GM21515 (cell line): ENCODE results near the gene CREB5.

Experiments used
- ATAC-seq: cut with Tn5 transposase; IDR thresholded peaks from one replicate; pipeline ENCODE4 v1.9.1; 2021; ENCODE audit not compliant: unreplicated experiment

The CREB5 gene

DNA sequence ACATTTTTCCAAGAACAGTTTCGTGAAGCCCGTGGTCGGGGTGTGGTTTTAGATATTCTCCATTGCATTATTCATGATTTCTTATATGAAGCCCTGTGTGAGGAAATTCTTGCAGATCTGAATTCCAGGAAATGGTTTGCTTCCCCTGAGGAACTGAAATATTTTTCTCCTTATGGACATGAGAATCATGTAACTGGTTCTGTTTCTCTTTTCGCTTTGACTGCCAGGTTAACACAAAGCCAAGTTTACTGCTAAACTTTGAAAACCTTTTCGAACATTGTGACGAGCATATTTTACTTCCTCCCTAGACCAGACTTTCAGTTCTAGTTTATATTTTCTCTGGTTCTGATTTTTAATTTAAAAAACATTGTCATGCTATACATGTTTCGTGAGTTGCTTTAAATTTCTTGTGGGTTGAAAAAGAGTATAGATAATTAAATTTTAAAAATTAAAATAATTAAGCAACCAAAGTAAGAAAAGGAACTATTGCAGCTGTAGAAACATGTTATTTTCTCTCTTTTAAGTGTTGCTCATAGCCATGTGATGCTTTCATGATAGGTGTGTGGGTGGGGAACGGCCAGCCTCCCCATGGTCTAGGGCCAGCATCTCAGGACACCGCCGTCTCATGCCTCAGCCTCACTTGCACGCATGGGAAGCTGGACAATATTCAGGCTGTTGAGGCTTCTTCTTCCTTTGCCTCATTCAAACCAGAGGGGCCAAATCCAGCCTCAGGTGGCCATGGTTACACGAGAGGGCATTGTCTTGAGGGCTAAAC is 97.1 kb downstream of the CREB5 start:
- ATAC-seq: peak; percentile 80

DNA sequence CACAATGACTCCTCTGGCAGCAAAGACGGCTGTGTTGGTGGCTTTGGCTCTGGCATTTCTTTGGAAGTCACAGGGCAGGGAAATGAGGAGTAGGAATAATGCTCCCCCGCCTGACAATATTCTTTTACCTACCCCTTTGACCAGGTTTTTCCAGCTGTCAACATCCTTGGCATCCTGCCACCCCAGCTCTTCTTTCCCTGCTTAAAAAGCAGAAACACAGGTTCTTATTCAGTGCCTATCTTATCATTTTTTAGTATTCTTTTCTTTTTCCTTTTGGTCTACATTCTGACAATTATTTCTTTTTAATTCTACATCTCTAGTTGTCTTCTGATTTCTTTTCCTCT is 97.7 kb downstream of the CREB5 start:
- ATAC-seq: peak; percentile 5

DNA sequence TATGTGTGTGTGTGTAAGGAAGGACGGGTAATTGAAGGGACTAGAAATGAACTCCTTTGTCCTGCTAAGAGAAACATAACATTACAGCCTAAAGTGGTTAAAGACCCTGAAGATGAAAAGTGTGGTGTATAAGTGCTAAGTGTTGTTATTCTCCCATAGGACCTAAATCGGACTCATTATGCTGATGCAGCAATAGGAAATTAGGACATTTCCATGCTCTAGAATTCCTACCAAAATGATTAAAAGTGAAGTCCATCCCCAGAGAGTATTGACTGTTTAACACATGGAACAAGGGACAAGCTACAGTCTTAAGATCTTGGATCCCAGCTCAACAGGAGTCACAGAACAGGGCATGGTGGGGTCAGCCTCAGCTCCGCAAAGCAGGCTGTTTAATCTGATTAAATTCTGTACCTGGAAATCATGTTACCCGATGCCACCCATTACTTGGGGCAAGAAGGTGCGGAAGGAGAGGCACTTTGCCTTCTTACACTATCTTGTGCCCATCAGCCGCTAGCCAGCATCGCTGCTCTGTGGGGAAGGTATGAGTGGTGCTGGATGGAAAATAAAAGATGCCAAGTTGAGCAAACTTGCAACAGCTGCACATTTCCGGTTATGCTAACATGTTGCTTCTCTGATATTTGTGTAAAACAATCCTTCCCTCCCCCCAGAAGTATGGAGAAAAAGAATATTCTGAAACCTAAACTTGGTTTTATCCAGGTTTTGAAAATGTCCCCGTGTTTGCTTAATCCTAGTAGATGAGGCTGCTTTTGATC is 100.5 kb downstream of the CREB5 start:
- ATAC-seq: no peak

DNA sequence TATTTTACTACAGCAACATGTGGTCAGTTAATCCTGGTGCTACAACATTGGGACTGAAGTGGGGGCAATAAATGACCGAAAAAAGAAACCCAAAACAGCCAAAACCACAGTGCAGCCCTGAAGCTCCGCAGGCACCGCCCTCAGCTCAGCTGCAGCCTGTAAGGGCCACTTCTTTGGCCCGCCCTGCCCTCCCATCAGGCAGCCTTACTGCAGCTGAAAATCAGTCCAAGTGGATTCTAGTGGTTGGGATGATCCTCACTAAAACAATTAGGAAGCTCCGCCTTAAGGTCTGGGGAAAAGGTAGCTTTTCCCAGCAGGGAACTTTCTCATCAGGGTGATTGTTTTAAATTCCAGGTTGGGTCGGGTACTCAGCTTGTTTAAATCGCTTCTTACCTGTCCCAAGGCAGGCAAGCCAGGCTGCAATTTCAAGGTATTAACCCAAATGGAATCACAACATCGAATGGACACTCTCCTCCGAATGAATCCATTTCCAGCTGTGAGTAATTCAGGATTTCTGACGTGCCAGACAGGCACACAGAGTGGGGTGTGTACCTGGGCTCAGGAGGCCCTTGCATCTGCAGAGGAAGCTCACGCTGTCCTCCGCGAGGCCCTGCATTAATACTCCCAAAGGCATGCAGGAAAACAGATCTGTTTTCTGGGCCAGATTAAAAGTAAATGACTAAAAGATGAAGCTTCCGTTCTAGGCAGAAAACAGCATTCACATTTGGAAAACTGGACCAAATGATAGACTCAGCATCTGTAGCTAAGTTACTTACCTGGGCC is 104.3 kb downstream of the CREB5 start:
- no peak for ATAC-seq

DNA sequence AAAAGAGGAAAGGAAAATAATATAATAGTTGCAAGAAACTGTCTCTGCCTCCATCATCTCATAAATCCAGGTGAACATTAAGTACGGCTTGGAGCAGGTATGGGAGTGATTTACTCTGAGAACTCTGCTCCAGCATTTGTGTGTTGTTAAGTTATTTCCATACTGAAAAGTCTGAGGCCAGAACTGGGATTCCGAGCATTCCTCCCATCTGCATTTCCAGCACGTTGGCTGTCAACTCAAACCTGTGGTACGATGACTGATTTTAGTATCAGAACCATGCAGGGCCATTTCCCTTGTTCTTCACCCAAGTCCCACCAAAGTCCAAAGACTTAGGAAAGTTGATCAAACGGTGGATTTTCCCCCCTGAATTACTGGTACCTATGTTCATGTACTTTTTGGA is 104.9 kb downstream of the CREB5 start:
- no peak for ATAC-seq

DNA sequence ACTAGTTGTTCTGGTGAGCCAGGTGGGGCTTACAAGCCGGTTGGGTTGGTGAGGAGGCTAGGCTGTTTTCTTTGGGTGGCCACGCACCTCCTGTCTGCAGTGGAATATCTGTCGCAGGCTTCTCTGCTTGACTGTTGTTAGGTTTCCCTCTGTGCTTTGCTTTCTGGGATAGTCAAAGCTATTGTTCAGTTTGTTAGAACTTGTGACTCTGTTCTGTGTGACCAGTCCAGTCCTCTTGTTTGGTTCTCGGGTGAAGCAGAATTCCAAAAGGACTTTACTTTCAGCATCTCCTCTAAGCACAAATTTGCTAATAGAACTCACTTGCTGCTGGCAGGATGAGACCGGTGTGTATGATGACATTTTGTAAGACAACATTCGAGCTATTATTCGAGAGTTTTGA is 105.3 kb downstream of the CREB5 start:
- no peak for ATAC-seq

DNA sequence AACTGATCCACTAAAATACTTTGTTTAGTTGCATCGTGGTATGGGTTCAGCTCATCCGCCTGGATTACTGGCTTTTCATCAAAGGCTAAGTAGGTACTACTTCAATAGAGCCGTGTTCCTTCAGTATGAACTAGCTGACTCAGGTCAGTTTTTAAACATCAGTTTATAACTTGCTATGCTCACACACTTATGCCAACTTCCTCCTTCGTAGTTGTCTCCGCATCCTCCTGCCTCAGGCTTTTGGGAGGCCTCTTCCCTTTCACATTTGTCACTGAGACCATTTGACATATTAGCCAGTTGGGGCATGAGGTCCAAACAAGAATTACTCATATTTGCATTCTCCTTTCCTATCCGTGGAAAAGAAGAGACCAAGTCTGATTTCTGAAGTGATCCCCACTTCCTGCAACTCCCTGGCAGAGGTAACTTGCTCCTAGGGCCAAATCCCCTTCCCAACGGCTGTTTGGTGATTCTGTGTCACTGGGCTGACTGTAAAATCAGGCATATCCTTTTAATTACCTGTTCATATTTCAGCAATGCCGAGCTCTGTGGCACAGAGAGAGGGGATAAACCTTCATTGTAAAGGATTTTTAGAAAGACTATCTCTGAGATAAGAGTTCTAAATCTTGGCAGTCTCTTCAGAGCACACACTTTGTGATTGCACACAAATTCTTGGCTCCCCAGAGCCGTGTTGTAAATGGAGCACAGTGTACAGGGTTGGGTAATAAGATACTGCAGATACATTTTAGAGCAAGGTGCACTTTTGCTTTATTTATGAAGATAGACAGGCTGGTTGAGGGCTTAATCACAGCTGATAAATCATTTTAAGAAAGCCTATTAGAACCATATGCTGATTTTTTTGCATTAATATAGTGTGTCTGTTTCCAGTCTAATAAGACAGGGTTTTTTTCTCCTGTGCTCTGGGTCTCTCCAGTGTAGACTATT is 108.0 kb downstream of the CREB5 start:
- no peak for ATAC-seq

DNA sequence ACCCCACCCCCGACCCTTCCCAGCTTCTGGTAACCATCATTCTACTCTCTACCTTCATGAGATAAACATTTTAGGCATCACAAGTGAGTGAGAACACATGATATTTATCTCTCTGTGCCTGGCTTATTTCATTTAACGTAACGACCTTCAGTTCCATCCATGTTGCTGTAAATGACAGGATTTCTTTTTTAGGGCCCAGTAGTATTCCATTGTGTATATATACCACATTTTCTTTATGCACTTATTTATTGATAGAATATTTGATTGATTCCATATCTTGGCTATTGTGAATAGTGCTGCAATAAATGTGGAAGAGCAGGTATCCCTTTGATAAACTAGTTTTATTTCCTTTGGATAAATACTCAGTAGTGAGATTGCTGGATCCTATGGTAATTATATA is 112.7 kb downstream of the CREB5 start:
- ATAC-seq: no peak

DNA sequence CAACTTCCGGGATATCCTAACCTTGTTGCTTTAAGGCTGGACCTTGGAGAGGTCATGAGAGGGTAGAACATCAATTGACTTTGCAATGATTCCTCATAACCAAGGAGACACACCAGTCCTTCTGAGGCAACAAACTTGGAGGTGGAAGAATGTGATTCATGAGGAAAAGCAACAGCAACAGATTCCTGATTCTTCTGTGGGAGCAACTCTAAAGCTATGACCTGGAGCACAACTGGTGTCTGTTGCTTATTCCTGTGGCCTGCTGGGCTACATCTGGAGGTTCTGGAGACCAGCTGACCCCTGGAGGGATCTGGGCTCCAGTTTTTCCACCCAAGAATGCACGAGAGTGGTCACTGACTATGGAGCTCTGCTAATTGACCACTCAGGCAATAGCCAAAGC is 116.6 kb downstream of the CREB5 start:
- no peak for ATAC-seq

DNA sequence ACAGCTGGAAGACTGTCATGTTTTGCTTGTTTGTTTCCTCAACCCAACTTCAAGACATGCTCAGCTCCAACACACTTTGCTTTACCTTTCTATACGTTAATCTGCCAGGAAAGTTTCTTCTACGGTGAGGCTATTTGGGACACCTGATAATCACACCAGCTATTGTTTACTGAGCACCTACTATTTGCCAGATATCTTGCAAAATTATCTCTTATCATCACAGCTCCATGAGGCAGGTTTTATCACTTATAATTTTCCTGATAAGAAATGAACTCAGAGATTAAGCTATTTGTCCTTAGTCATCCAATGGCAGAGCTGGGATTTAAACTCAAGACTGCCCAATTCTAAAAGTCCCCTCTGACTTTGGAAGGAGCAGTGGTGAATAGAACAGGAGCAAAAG is 117.4 kb downstream of the CREB5 start:
- ATAC-seq: no peak

DNA sequence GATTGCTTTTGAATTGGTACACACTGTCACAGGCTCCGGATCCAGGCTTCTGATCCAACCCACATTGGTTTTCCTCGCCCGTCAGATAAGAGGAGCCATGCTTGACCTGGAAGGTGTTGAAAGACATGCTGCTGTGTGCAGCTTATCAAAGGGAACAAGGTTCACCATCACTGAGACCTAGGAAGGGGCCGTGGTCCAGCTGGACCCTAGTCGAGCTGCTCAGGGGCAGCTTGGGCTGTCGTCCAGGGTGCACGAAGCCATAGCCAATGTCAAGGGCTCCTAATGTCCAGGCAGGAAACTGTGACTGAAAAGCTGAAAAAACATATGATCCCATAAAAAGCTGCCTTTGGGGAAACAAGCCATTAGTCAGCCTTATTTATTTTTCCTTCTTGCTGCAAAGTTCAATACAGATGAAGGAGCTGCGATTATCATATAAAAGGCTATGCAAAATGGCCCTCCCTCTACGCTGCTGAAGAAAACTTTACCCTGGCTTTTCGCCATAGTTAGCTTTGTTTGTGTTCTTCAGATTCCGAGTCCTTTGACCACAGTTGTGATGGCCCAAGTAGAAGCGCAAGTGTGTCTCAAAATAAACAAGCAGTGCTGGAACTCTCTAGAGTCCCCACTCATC is 118.0 kb downstream of the CREB5 start:
- no peak for ATAC-seq

DNA sequence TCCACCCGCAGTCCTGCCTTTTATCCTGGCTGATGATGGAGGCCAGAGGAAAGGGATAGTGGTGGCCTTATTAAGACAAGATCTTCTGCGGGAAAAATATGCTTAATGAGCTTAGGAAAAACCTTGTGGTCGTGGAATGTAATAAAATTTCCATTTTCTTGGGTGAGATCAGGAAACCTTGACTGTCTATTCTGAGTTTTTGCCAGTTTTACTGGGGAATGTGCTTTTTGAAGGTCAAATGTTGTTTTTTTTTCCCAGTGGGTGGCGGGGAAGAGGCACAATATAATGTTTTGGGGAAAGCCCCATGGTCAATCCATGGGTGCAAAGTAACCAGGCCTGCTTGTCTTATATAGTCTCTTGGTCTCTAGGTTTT is 118.5 kb downstream of the CREB5 start:
- no peak for ATAC-seq

DNA sequence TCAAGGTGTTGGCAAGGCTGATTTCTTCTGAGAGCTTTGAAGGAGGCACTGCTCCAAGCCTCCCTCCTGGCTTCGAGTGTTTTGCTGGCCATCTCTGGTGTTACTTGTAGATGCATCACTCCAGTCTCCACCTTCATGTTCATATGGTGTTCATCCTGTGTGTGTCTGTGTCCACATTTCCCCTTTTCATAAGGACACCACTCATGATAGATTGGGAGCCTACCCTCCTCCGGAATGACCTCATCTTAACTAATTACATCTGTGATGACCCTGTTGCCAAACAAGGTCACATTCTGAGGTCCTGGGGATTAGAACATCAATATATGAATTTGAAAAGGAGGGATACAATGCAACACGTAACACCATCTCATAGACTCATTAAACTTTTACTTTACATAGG is 119.0 kb downstream of the CREB5 start:
- ATAC-seq: no peak

DNA sequence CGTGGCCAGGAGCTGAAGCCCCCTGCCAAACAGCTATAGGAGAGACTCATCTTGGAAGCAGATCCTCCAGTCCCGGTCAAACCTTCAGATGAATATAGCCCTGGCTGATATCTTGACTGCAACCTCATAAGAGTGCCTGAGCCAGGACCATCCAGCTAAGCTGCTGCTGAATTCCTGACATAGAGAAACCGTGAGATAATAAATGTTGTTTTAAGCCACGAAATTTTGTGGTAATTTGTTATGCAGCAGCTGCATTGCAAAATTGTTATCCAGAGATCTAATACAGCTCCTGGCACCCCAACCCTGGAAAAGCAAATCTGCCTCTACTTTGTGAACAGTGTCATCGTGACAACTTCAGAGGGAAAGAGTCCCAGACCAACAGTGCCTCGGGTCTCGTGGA is 119.9 kb downstream of the CREB5 start:
- ATAC-seq: no peak

DNA sequence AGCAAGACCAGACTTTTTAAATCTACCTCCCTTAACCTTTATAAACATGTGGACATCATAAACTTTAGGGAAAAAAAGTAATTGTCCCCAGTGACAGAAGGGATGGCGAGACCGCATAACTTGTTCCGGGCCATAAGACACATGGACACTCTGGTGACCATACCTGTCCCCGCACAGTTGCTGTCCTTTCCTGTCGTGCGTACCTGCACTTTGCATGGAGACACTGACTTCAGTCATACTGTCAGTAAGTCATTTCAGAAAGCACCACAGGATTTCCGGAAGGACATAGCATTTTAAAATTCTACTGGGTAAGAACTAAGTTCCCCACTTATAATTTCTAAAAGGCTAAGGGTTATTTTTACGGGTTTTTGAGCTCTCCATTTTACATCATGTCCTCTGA is 120.9 kb downstream of the CREB5 start:
- ATAC-seq: peak; percentile 50

DNA sequence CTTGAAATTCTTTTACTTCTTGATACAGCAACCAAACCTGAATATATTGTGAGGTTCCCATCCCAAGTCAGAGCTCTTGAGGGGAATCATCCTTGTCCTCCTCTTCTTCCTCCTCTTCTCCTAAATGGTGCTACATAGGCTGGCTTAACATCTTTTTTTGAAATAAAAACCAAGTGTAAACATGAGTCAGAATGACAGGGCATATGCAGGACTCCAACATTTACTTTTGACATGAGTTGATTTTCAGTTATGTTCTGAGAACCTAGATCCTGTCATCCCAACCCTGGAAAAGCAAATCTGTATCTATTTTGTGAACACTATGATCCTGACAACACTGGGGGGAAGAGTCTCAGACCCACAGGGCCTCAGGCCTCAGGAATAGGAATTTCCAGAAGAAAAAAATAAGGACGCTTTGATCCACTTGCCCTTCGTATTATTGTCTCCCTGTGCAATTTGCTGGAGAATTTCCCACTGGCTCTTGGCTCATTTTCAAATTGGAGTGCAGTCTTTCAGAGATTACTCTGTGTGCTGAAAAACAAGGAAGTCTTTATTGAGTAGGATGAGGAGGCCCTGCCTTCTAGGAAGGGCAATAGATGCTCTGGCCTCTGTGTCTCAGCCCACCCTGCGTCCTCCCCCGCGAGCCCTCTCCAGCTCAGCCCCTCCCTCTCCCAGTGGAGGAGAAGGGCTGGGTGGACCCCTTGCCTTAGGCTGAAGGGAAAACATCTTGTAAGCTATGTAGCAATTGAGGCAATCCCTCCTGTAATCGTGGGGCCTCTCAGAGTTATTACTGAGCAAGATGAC is 121.6 kb downstream of the CREB5 start:
- ATAC-seq: peak; percentile 14

DNA sequence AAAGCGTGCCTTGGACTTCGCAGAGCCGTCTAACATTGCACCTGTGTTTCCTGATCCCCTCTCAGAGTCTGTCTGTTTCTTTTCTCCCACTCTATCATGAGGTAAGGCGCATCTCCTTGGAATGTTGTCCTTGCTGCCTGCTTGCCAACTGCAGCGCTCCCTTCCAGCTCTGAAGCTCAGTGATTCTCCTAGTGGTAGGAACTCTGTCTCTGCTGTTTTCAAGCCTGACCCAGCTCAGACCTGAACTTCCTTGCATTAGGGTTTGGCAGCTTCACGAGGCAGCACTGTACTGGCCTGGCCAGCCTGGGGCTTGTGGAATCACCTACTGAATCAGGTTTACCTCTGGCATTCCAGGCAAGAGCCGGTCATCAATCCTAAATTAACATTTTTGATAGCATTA is 123.9 kb downstream of the CREB5 start:
- ATAC-seq: no peak

DNA sequence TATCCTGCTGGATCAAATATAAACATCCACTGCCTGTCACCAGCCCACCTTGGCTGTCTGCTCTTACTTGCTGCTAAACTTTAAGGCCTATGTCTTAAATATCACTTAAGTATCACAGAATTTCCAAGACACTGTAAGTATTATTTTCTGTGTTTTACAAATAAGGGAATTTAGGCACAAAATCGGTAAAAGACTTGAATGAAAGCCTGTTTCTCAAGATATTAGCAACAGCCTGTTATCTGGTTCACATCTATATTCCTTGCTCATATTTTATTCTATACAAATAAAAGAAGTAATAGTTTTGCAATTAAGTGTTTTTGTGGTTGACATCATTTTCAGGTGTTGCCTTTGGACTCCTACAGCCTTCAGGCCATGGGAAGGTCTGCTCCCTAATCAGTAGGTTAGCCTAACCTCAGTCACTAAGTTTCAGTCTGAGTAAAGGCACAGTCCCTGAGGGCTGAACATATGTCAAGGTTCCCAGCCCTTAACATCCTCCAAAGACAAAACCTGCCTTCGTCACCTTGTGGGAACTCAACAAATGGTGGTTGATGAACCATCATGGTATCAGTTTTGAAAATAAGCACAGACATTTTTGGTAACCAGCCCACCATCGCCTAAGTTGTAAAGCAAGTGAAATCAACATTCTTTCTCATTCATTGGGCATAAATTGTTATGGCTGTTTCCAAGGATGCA is 127.1 kb downstream of the CREB5 start:
- ATAC-seq: peak; percentile 91

DNA sequence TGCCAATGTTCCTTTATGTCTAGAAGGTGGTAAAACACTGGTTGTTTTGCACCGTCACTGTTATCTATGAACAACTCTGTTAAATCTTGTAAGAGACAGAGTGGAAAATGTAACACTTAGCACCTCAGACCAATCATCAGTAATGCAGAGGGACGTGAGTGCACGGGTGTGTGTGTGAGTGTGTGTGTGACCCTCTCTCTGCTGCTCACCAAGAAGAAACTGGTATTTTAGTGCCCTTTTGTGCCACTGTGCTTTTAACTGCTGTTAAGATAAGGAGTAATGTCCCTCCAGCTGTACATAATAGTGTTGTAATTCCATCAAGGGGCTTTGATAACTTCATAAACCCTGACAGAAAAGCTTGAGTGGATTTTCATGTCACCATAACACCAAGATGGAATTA is 130.1 kb downstream of the CREB5 start:
- no peak for ATAC-seq
